GM19463 (cell line): ENCODE data around the gene KRTAP10-7.
"Not testable (repeated sequence)": the region's sequence is repeated elsewhere in the genome, so short reads cannot be mapped to it uniquely, and the experiment has no call there.

Source experiments
- ATAC-seq: cut with Tn5 transposase; IDR thresholded peaks from one replicate; pipeline ENCODE4 v1.9.1; 2021; ENCODE audit warnings: mild to moderate bottlenecking, moderate library complexity; ENCODE audit not compliant: unreplicated experiment

Gene KRTAP10-7

GRCh38 chr21:44609193-44609592, 8.8 kb downstream of the KRTAP10-7 start:
- ATAC-seq = no peak

- ATAC-seq = not testable (repeated sequence)
These were observed 9.9 kb downstream of the KRTAP10-7 start for GRCh38 chr21:44610157-44610843.

- ATAC-seq = no peak
These were observed 11.2 kb downstream of the KRTAP10-7 start for GRCh38 chr21:44611551-44611950.

GRCh38 chr21:44612029-44612486, 11.7 kb downstream of the KRTAP10-7 start, which contains the start of gene KRTAP10-8:
Gene KRTAP10-8, plus strand, starts transcription at chr21:44612079. Its CDS starts 22 bp downstream, at chr21:44612101.
- ATAC-seq = no peak

- no peak for ATAC-seq
These were observed 12.4 kb downstream of the KRTAP10-7 start for GRCh38 chr21:44612669-44613229.

- ATAC-seq = no peak
These were observed 13.2 kb downstream of the KRTAP10-7 start for GRCh38 chr21:44613386-44614155.

GRCh38 chr21:44614161-44614631, 13.8 kb downstream of the KRTAP10-7 start:
- ATAC-seq = no peak

- ATAC-seq = no peak
These were observed 14.6 kb downstream of the KRTAP10-7 start for GRCh38 chr21:44614961-44615391.

GRCh38 chr21:44615466-44615865, 15.1 kb downstream of the KRTAP10-7 start:
- no peak for ATAC-seq

- ATAC-seq = no peak
These were observed 15.7 kb downstream of the KRTAP10-7 start for GRCh38 chr21:44615911-44616590.

GRCh38 chr21:44616591-44616926, 16.2 kb downstream of the KRTAP10-7 start:
- no peak for ATAC-seq

- no peak for ATAC-seq
These were observed 16.7 kb downstream of the KRTAP10-7 start for GRCh38 chr21:44617071-44617501.

- no peak for ATAC-seq
These were observed 18.1 kb downstream of the KRTAP10-7 start for GRCh38 chr21:44618504-44618903.

GRCh38 chr21:44618909-44619308, 18.5 kb downstream of the KRTAP10-7 start:
- no peak for ATAC-seq

- ATAC-seq = no peak
These were observed 19.5 kb downstream of the KRTAP10-7 start for GRCh38 chr21:44619886-44620285.

GRCh38 chr21:44623575-44623974, 23.2 kb downstream of the KRTAP10-7 start:
- ATAC-seq = no peak

- ATAC-seq = no peak
These were observed 25.4 kb downstream of the KRTAP10-7 start for GRCh38 chr21:44625756-44626155.

GRCh38 chr21:44626262-44626661, 25.9 kb downstream of the KRTAP10-7 start:
- ATAC-seq = no peak

GRCh38 chr21:44626673-44627143, 26.3 kb downstream of the KRTAP10-7 start, which contains the start of gene KRTAP10-9:
Gene KRTAP10-9, plus strand, starts transcription at chr21:44627093. Its CDS starts 79 bp downstream, at chr21:44627172.
- ATAC-seq = no peak

- not testable (repeated sequence) for ATAC-seq
These were observed 26.9 kb downstream of the KRTAP10-7 start for GRCh38 chr21:44627181-44627822.
